ENCODE data around the gene CNIH2. TPM values are rescaled to one million over a fixed set of nuclear protein-coding genes. Genes with fewer than 3 reads are reported as not detected.
A peak's percentile ranks its signal among the peaks of the same experiment; 100 is the strongest.

Gene CNIH2
- total RNA-seq, 1 donor from 2014 or later: 46.0 TPM

DNA sequence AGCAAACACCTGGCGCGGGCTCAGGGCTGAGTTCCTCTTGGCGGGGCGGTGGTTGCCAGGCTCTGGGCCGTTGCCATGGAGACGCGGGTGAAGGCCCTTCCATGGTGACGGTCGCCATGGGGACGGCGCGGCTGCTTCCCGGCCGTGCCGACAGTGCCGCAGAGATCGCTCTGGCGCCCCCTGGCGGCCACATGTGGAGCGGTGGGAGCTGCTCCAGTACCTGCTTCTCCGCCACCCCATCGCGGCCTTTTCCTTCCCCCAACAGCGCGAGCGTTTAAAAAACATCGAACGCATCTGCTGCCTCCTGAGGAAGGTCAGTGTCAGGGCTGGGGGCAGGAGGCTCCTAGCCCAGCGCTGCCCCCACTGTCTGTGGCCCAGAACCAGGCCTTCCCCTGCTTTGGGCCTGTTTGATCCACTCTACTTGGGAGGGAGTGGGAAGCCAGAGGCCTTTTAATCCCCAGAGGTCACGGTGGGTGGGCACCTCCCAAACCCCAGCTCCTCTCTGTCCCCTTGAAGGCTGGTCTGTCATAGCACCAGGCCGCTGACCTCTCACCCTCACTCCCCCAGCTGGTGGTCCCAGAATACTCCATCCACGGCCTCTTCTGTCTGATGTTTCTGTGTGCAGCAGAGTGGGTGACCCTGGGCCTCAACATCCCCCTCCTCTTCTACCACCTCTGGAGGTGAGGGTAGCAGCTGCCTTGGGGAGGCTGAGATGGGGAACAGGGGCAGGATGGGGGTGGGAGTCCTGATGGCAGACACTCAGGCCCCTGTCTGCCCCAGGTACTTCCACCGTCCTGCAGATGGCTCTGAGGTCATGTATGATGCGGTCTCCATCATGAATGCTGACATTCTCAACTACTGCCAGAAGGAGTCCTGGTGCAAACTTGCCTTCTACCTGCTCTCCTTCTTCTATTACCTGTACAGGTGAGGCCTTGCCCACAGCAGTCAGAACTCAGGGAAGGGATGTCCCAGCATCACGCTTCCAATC is 4.8 kb downstream of the CNIH2 start:
- TF ChIP-seq CTCF (conservative IDR thresholded peaks at IDR 0.05): peak; percentile 97
- Mint-ChIP-seq H3K36me3 (ENCODE audit: low read depth) (no peaks in the 10 kb centered on the region), H3K4me1 (peaks cover 46% of the 10 kb centered on the region), H3K27ac (ENCODE audit: unreplicated experiment) (no peak overlapping the region), H3K9me3 (no peaks in the 10 kb centered on the region), H3K4me3 (peak overlapping the region; percentile 90), H3K27me3 (ENCODE audit: low read depth) (peaks cover 15% of the 10 kb centered on the region)
- peak; percentile 99 for DNase-seq (ENCODE audit: low read depth, low spot score)

DNA sequence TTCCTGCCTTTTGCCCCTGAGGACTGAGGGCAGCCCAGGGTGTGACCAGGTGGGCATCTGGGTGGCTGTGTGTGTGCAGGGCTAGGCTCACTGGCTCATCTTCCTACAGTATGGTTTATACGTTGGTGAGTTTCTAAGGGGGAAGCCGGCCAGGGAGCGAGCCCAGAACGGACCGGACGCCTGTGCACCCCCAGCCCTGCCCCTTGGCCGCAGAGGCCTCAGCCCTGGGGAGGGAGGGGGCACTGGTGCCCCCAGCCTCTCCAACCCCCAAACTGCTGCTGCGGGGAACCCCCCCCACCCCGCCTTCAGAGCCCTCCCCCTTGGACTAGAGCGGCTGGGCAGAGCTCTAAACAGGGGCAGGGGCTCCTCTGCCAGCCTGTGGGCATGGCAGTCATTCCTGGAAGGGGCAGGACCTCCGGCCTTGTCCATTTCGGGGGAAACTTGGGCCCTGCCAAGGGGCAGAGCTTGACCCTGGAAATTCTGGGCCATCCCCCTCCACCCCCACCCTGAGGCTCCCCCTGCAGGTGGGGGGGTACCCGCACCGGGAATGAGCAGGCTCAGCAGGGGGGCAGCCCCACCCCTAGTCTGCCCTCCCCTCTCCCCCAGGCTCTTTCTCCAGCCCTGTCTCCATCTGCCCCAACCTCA is 5.6 kb downstream of the CNIH2 start:
- no peak for TF ChIP-seq CTCF (conservative IDR thresholded peaks at IDR 0.05)
- Mint-ChIP-seq H3K4me3 (peak overlapping the region; percentile 90), H3K9me3 (no peaks in the 10 kb centered on the region), H3K27me3 (ENCODE audit: low read depth) (peaks cover 17% of the 10 kb centered on the region), H3K27ac (ENCODE audit: unreplicated experiment) (no peak overlapping the region), H3K36me3 (ENCODE audit: low read depth) (no peaks in the 10 kb centered on the region), H3K4me1 (peaks cover 51% of the 10 kb centered on the region)
- DNase-seq (ENCODE audit: low read depth, low spot score): no peak

- Mint-ChIP-seq H3K9me3 (no peaks in the 10 kb centered on the region), H3K4me1 (peaks cover 48% of the 10 kb centered on the region), H3K27me3 (ENCODE audit: low read depth) (peaks cover 18% of the 10 kb centered on the region), H3K27ac (ENCODE audit: unreplicated experiment) (no peak overlapping the region), H3K36me3 (ENCODE audit: low read depth) (no peaks in the 10 kb centered on the region), H3K4me3 (peak overlapping the region; percentile 61)
- DNase-seq (ENCODE audit: low read depth, low spot score): no peak
- no peak for TF ChIP-seq CTCF (conservative IDR thresholded peaks at IDR 0.05)
Measured at GRCh38 chr11:66284526-66285078, 6.6 kb downstream of the CNIH2 start.

DNA sequence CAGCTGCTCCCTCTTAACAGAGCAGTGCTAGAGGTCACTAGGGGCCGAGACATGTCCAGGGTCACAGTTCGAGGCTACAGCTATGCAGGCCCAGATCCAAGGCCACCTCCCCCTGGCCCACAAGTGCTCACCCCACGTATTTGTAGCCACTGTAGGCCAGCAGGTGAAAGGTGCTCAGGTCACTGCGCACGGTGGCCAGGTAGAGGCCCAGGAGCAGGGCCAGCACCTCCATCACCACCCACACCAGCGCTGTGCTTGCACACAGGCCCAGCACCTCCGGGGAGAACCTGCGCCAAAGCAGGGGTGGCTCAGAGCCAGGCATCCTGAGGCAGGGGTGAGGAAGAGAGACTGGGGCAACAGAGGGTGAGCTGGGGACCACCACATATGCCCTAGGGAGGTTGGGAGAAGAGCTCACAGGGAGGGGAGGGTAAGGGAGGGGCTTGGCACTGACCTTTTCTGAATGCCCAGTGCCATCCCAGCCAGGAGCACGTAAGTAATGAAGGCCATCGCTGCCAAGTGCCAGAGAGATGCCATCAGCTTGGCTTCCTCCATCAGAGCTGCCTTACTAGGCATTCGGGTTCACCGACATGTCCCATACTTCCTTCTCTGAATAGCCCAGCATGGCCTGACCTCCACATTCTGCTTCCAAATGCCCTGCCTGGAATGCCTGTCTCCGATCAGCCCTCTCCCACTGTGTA is 7.4 kb downstream of the CNIH2 start:
- no peak for TF ChIP-seq CTCF (conservative IDR thresholded peaks at IDR 0.05)
- no peaks in the 10 kb centered on the region for H3K36me3 Mint-ChIP-seq (ENCODE audit: low read depth)

GRCh38 chr11:66286699-66287098 is 8.7 kb downstream of the CNIH2 start:
- Mint-ChIP-seq H3K4me1 (peaks cover 44% of the 10 kb centered on the region), H3K4me3 (peak overlapping the region; percentile 85)
- TF ChIP-seq CTCF (conservative IDR thresholded peaks at IDR 0.05): no peak

More for the DNA sequence above, 7.4 kb downstream of the CNIH2 start:
- DNase-seq (ENCODE audit: low read depth, low spot score): no peak
- H3K4me1 Mint-ChIP-seq: peaks cover 48% of the 10 kb centered on the region
- H3K27ac Mint-ChIP-seq (ENCODE audit: unreplicated experiment): peak overlapping the region; percentile 78
- no peaks in the 10 kb centered on the region for H3K9me3 Mint-ChIP-seq
- peak overlapping the region; percentile 80 for H3K4me3 Mint-ChIP-seq
- H3K27me3 Mint-ChIP-seq (ENCODE audit: low read depth): peaks cover 26% of the 10 kb centered on the region

More at GRCh38 chr11:66286699-66287098, 8.7 kb downstream of the CNIH2 start:
- no peak for DNase-seq (ENCODE audit: low read depth, low spot score)
- H3K36me3 Mint-ChIP-seq (ENCODE audit: low read depth): no peaks in the 10 kb centered on the region
- H3K27ac Mint-ChIP-seq (ENCODE audit: unreplicated experiment): no peak overlapping the region
- peaks cover 27% of the 10 kb centered on the region for H3K27me3 Mint-ChIP-seq (ENCODE audit: low read depth)
- no peaks in the 10 kb centered on the region for H3K9me3 Mint-ChIP-seq

Measured in neural crest cell (in vitro differentiated cells).